ENCODE measurements around the gene PRAMEF26. TPM values are rescaled to one million over a fixed set of nuclear protein-coding genes. Genes with fewer than 3 reads are reported as not detected.

The PRAMEF26 gene
- total RNA-seq, result not detected in 2 replicates

GRCh38 chr1:13155909-13156308, at the start of gene PRAMEF26:
TSS of gene PRAMEF26 (minus strand) at chr1:13156009. CDS start at chr1:13153095, 2,914 bp downstream.

GRCh38 chr1:13201309-13201708, 45.5 kb upstream of the PRAMEF26 start, which contains the start of gene PRAMEF13:
TSS of gene PRAMEF13 (minus strand) at chr1:13201409. CDS start at chr1:13199589, 1,820 bp downstream.

GRCh38 chr1:13171548-13171947, 15.7 kb upstream of the PRAMEF26 start, which contains the start of gene PRAMEF9:
TSS of gene PRAMEF9 (plus strand) at chr1:13171848. CDS start at chr1:13175281, 3,433 bp downstream.

GRCh38 chr1:13165531-13165930, 9.7 kb upstream of the PRAMEF26 start, which contains the start of gene HNRNPCL4:
TSS of gene HNRNPCL4 (minus strand) at chr1:13165631. CDS start at chr1:13165467, 164 bp downstream.

GRCh38 chr1:13116754-13117153, 39.1 kb downstream of the PRAMEF26 start, which contains the start of gene HNRNPCL2:
TSS of gene HNRNPCL2 (minus strand) at chr1:13116854. CDS start at chr1:13116400, 454 bp downstream.

Other genes starting within 250 kb of the PRAMEF26 start
- not detected in 2 replicates for gene PRAMEF7, start 239.4 kb downstream of the PRAMEF26 start, total RNA-seq
- not detected in 2 replicates for gene PRAMEF6, start 208.4 kb downstream of the PRAMEF26 start, total RNA-seq
- not detected in 2 replicates for gene PRAMEF27, start 99.4 kb downstream of the PRAMEF26 start, total RNA-seq
- not detected in 2 replicates for gene HNRNPCL3, start 95.2 kb downstream of the PRAMEF26 start, total RNA-seq
- gene PRAMEF25, start 85.2 kb downstream of the PRAMEF26 start, total RNA-seq, result not detected in 2 replicates
- not detected in 2 replicates for gene HNRNPCL2, start 39.2 kb downstream of the PRAMEF26 start, total RNA-seq
- gene HNRNPCL4, start 9.6 kb upstream of the PRAMEF26 start, total RNA-seq, result not detected in 2 replicates
- gene PRAMEF9, start 15.8 kb upstream of the PRAMEF26 start, total RNA-seq, result not detected in 2 replicates
- gene PRAMEF13, start 45.4 kb upstream of the PRAMEF26 start, total RNA-seq, result not detected in 2 replicates
- gene PRAMEF18, start 70.1 kb upstream of the PRAMEF26 start, total RNA-seq, result not detected in 2 replicates
- gene PRAMEF5, start 98.2 kb upstream of the PRAMEF26 start, total RNA-seq, result not detected in 2 replicates
- not detected in 2 replicates for gene PRAMEF8, start 129.1 kb upstream of the PRAMEF26 start, total RNA-seq
- gene PRAMEF33, start 147.5 kb upstream of the PRAMEF26 start, total RNA-seq, result not detected in 2 replicates
- not detected in 2 replicates for gene PRAMEF15, start 159.6 kb upstream of the PRAMEF26 start, total RNA-seq
- not detected in 2 replicates for gene PRAMEF14, start 191.1 kb upstream of the PRAMEF26 start, total RNA-seq
- not detected in 2 replicates for gene PRAMEF19, start 215.9 kb upstream of the PRAMEF26 start, total RNA-seq
- gene PRAMEF17, start 233.6 kb upstream of the PRAMEF26 start, total RNA-seq, result not detected in 2 replicates

Data from mesangial cell (primary cell).